K562 (cell line): Measurements from ENCODE around the gene LRRC61. TPM values are rescaled to one million over a fixed set of nuclear protein-coding genes. Genes with fewer than 3 reads are reported as not detected.

Experiments used
- ATAC-seq: fragments of 200-7000 bp; cut with Tn5 transposase; 3 replicates; pipeline ENCODE4 v1.9.1; 2020; ENCODE audit warnings: moderate library complexity
- BruUV-seq: library from RNA; stranded (reverse); fragments of 400-500 nt; replicated peaks from 2 replicates; lab custom pipeline; 2021; lab: Mats Ljungman, UMichigan
- CTCF ChIA-PET: fragments of 300-600 bp; formaldehyde crosslinking; extraction: SDS; loops from one replicate; lab custom pipeline; 2021; ENCODE audit warnings: low intra/inter-chr PET ratio; lab: Yijun Ruan, JAX
- POLR2A ChIA-PET: fragments of 300-600, 350-650 bp; sonication (Branson Sonifier 250); formaldehyde crosslinking; extraction: SDS; loops from one replicate; lab custom pipeline; 2021; ENCODE audit warnings: antibody characterized with exemption, inconsistent platforms; lab: Yijun Ruan, JAX
- DNase-seq, 4 experiments: peaks; one replicate each; pipeline versions ENCODE4 v3.0.0 to v3.0.0-alpha.2; 2011 to 2018; ENCODE audit warnings: low spot score in 3 of 4, mixed read lengths in 3 of 4; ENCODE audit errors: extremely low read depth in 1 of 4
- FAIRE-seq: peaks from 2 replicates; lab custom pipeline; 2011; peaks lifted over from hg19 to GRCh38; lab: Jason Lieb, UNC
- H2AFZ ChIP-seq: 2 replicates; pipeline ENCODE4 v1.6.0; 2011; ENCODE audit warnings: low read depth, low read length, control low read depth, inconsistent platforms
- H3K27ac ChIP-seq: fragments of 200-600 bp; 3 replicates; pipeline ENCODE4 v1.8.0; 2011; ENCODE audit warnings: low read depth, mild to moderate bottlenecking, control low read depth, inconsistent platforms, low read length, moderate library complexity, mixed read lengths; ENCODE audit errors: extremely low read depth
- H3K27me3 ChIP-seq, 2 experiments: fragments of 300-600 bp in 1 of 2; 2 replicates in 1 of 2; 3 replicates in 1 of 2; pipeline versions ENCODE4 v1.6.0 to v1.8.0; 2011; ENCODE audit warnings: inconsistent platforms in 2 of 2, low read length in 2 of 2, mild to moderate bottlenecking in 1 of 2, mixed read lengths in 1 of 2, moderate library complexity in 1 of 2; ENCODE audit not compliant: control insufficient read depth in 2 of 2, insufficient read depth in 2 of 2
- H3K36me3 ChIP-seq: fragments of 300-600 bp; 3 replicates; pipeline ENCODE4 v1.8.0; 2011; ENCODE audit warnings: mild to moderate bottlenecking, low read length, inconsistent platforms; ENCODE audit not compliant: control insufficient read depth, insufficient read depth
- H3K4me1 ChIP-seq, 2 experiments: fragments of 200-600 bp in 1 of 2; replicated peaks in 1 of 2; 2 replicates in 1 of 2; 3 replicates in 1 of 2; pipeline versions ENCODE4 v1.5.1 to v1.8.0; 2011; ENCODE audit warnings: inconsistent platforms in 2 of 2, low read length in 2 of 2, mild to moderate bottlenecking in 1 of 2, mixed read lengths in 1 of 2, moderate library complexity in 1 of 2; ENCODE audit not compliant: control insufficient read depth in 2 of 2, insufficient read depth in 2 of 2
- H3K4me2 ChIP-seq: 2 replicates; pipeline ENCODE4 v1.6.1; 2011; ENCODE audit warnings: low read length, control low read depth, inconsistent platforms, mixed read lengths; ENCODE audit not compliant: insufficient read depth
- H3K4me3 ChIP-seq: fragments of 200-600 bp; sonication (generic), shearing (Covaris generic); 2 replicates; pipeline ENCODE4 v1.5.1; 2016; ENCODE audit warnings: control low read depth, inconsistent platforms
- H3K79me2 ChIP-seq: fragments of 200-600 bp; 3 replicates; pipeline ENCODE4 v1.8.0; 2011; ENCODE audit warnings: low read length, inconsistent platforms; ENCODE audit not compliant: control insufficient read depth, insufficient read depth
- H3K9ac ChIP-seq, 2 experiments: 2 replicates each; pipeline versions ENCODE4 v1.6.0 to v1.6.1; 2011; ENCODE audit warnings: low read depth in 2 of 2, low read length in 2 of 2, control low read depth in 1 of 2, inconsistent platforms in 1 of 2, mild to moderate bottlenecking in 1 of 2, mixed read lengths in 1 of 2; ENCODE audit not compliant: insufficient read depth in 1 of 2
- H3K9me1 ChIP-seq: one replicate; pipeline ENCODE4 v1.6.0; 2011; ENCODE audit warnings: inconsistent platforms, mild to moderate bottlenecking, low read length, moderate library complexity; ENCODE audit not compliant: control insufficient read depth, insufficient read depth
- H3K9me3 ChIP-seq: replicated peaks from 2 replicates; pipeline ENCODE4 v1.5.1; 2011; ENCODE audit warnings: low read depth, low read length, inconsistent platforms; ENCODE audit not compliant: control insufficient read depth, insufficient read depth
- H4K20me1 ChIP-seq: replicated peaks from 2 replicates; pipeline ENCODE4 v1.6.1; 2011; ENCODE audit warnings: low read length, inconsistent platforms, mixed read lengths; ENCODE audit not compliant: control insufficient read depth, insufficient read depth
- CBX2 ChIP-seq: fragments of 200-600 bp; sonication (generic); IDR thresholded peaks from one replicate; pipeline ENCODE4 v1.6.1; 2012; ENCODE audit warnings: mild to moderate bottlenecking, low read length, inconsistent platforms; ENCODE audit not compliant: insufficient read depth, poor library complexity, severe bottlenecking
- ESRRA ChIP-seq: fragments of 450-650 bp; IDR thresholded peaks from 2 replicates; pipeline ENCODE4 v1.6.1; 2014; ENCODE audit warnings: low read depth, mild to moderate bottlenecking, moderate library complexity, borderline replicate concordance
- HBP1 ChIP-seq: fragments of 450-650 bp; formaldehyde crosslinking; IDR thresholded peaks from 2 replicates; pipeline ENCODE4 v1.4.0; 2022; ENCODE audit warnings: missing genetic modification characterization
- OTX1 ChIP-seq: fragments of 450-650 bp; formaldehyde crosslinking; IDR thresholded peaks from 2 replicates; pipeline ENCODE4 v1.4.0; 2022; ENCODE audit warnings: mild to moderate bottlenecking
- POLR3G ChIP-seq: IDR thresholded peaks from 2 replicates; pipeline ENCODE4 v1.6.1; 2011; ENCODE audit not compliant: insufficient read length, insufficient replicate concordance; ENCODE audit errors: extremely low read depth
- RAD21 ChIP-seq, 2 experiments: fragments of 250-450 bp in 1 of 2; fragments of 450-650 bp in 1 of 2; sonication (Bioruptor Pico) in 1 of 2; formaldehyde crosslinking in 1 of 2; IDR thresholded peaks in 1 of 2; conservative IDR thresholded peaks in 1 of 2; 2 replicates each; pipeline versions ENCODE4 v1.4.0 to v1.8.0; 2020 to 2022; ENCODE audit warnings: mild to moderate bottlenecking in 2 of 2, moderate library complexity in 1 of 2
- SOX6 ChIP-seq: fragments of 450-650 bp; IDR thresholded peaks from 2 replicates; pipeline ENCODE4 v1.6.1; 2014; ENCODE audit warnings: mild to moderate bottlenecking
- SREBF2 ChIP-seq: sonication (generic); formaldehyde crosslinking; IDR thresholded peaks from 2 replicates; pipeline ENCODE4 v1.4.0; 2020; ENCODE audit warnings: mild to moderate bottlenecking, missing genetic modification reagents
- TFE3 ChIP-seq: fragments of 450-650 bp; formaldehyde crosslinking; IDR thresholded peaks from 2 replicates; pipeline ENCODE4 v1.4.0; 2020; ENCODE audit warnings: mild to moderate bottlenecking, mixed read lengths
- TRIM28 ChIP-seq: fragments of 450-650 bp; IDR thresholded peaks from 2 replicates; pipeline ENCODE4 v1.6.1; 2017
- ZNF124 ChIP-seq: sonication (generic); formaldehyde crosslinking; IDR thresholded peaks from 2 replicates; pipeline ENCODE4 v1.8.1; 2022; ENCODE audit warnings: missing genetic modification reagents
- ZNF175 ChIP-seq: fragments of 200-800 bp; sonication (Bioruptor generic); IDR thresholded peaks from 2 replicates; pipeline ENCODE4 v1.6.1; 2016; ENCODE audit warnings: low read depth, mild to moderate bottlenecking, missing genetic modification characterization, missing compliant biosample characterization
- ZNF212 ChIP-seq: fragments of 450-650 bp; formaldehyde crosslinking; IDR thresholded peaks from 2 replicates; pipeline ENCODE4 v1.4.0; 2020; ENCODE audit warnings: mild to moderate bottlenecking
- ZNF583 ChIP-seq: fragments of 250-450 bp; sonication (Bioruptor Pico); IDR thresholded peaks from 2 replicates; pipeline ENCODE4 v1.4.0; 2020
- WGBS: fragments of 100-300 bp; shearing (Covaris generic); methylation state at CpG from one replicate; pipeline ENCODE4 v1.1.6; 2016; ENCODE audit warnings: low coverage, mixed read lengths; ENCODE audit not compliant: insufficient coverage; ENCODE audit errors: missing lambda C conversion rate; 5-methylcytosine and 5-hydroxymethylcytosine counted together
- in situ Hi-C: fragments of 300-500 bp; cut with MboI; formaldehyde crosslinking; loops from 4 replicates; pipeline ENCODE4 v1.15.0; 2018; ENCODE audit warnings: inconsistent platforms, mixed read lengths
- intact Hi-C: fragments of 100-400 bp; cut with micrococcal nuclease; formaldehyde crosslinking; loops from 2 replicates; pipeline ENCODE4 v1.14.2; 2022
- polyA plus RNA-seq, 8 experiments: library from polyadenylated mRNA; depleted of rRNA in 4 of 8; stranded (reverse) in 5 of 8; unstranded in 3 of 8; fragments of >200 nt; fragmentation: Nextera tagmentation in 2 of 8; fragmentation: Illumina TruSeq in 1 of 8; extraction: Ambion mirVana in 2 of 8; extraction: Trizol in 1 of 8; gene quantifications; 2 replicates each; pipeline versions ENCODE4 v1.2.1 to v1.2.3, GENCODE V29; 2011 to 2014; ENCODE audit warnings: inconsistent platforms in 1 of 8, missing spikeins in 1 of 8
- total RNA-seq, 7 experiments: library from RNA; depleted of rRNA in 6 of 7; stranded (reverse); fragments of >200 nt in 6 of 7; fragmentation: Illumina TruSeq in 2 of 7; extraction: Trizol in 2 of 7; gene quantifications; 2 replicates each; pipeline versions ENCODE4 v1.2.1 to v1.2.3, GENCODE V29; 2011 to 2021; ENCODE audit warnings: low replicate concordance in 1 of 7
- TF ChIP-seq, protein P1 (sequence below): fragments of 250-450 bp; sonication (Bioruptor Pico); IDR thresholded peaks from 2 replicates; pipeline ENCODE4 v1.4.0; 2020; ENCODE audit warnings: mild to moderate bottlenecking, moderate library complexity, borderline replicate concordance

Gene LRRC61
- total and polyA plus RNA-seq, 9 of the 15 experiments (the other 6 are each of a cell fraction or from before 2014, with no cell fraction given): 1.3 to 55.2 (median 35.2) TPM

DNA sequence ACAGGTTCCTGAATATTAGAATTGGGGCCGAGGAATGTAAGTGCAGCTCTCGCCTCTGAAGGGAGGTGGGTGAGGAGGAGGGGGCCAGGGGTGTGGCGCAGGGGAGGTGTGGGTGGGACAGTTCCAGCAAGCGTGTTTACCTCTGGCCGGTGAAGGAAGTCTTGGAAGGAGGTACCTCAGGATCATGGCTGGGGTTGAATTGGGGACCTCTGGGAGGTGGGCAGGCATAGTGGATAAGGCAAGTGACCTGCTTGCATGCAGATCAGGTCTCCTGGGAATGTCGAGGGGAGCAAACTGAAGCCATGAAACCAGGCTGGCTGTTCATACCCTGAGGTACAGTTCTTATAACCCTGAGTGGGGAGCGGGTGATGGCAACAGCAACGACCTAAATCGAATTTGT lies 57.9 kb downstream of the LRRC61 start (continued):
- TF ChIP-seq HBP1: no peak
- no peak for TF ChIP-seq RAD21 (CRISPR knock-in tag; conservative IDR thresholded peaks at IDR 0.05 in 1 of 2, IDR thresholded peaks at IDR 0.05 in 1 of 2)
- no peak for TF ChIP-seq SOX6
- TF ChIP-seq SREBF2 (CRISPR knock-in tag): no peak
- no peak for TF ChIP-seq OTX1 (CRISPR knock-in tag)
- TF ChIP-seq TFE3 (CRISPR knock-in tag): no peak
- TF ChIP-seq ZNF583: no peak
- TF ChIP-seq CBX2: no peak

- TF ChIP-seq ZNF124 (0 out of 2 replicates have a peak, but pooled peaks have one; percentile 39), ZNF175 (CRISPR knock-in tag) (no peak), TRIM28 (no peak), POLR3G (no peak), ESRRA (no peak), ZNF212 (CRISPR knock-in tag) (no peak)
- TF ChIP-seq, protein P1, sequence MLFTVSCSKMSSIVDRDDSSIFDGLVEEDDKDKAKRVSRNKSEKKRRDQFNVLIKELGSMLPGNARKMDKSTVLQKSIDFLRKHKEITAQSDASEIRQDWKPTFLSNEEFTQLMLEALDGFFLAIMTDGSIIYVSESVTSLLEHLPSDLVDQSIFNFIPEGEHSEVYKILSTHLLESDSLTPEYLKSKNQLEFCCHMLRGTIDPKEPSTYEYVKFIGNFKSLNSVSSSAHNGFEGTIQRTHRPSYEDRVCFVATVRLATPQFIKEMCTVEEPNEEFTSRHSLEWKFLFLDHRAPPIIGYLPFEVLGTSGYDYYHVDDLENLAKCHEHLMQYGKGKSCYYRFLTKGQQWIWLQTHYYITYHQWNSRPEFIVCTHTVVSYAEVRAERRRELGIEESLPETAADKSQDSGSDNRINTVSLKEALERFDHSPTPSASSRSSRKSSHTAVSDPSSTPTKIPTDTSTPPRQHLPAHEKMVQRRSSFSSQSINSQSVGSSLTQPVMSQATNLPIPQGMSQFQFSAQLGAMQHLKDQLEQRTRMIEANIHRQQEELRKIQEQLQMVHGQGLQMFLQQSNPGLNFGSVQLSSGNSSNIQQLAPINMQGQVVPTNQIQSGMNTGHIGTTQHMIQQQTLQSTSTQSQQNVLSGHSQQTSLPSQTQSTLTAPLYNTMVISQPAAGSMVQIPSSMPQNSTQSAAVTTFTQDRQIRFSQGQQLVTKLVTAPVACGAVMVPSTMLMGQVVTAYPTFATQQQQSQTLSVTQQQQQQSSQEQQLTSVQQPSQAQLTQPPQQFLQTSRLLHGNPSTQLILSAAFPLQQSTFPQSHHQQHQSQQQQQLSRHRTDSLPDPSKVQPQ (CRISPR knock-in tag): no peak
These were observed 58.6 kb downstream of the LRRC61 start for GRCh38 chr7:150381785-150382122.

More at GRCh38 chr7:150381785-150382122, 58.6 kb downstream of the LRRC61 start:
- peaks cover 58% of the 10 kb centered on the region for H3K79me2 ChIP-seq
- DNase-seq (no peak), FAIRE-seq (no peak), ATAC-seq (no peak)
- intact Hi-C loops: no loop called here
- no TSS peak for BruUV-seq
- no peaks in the 10 kb centered on the region for H3K9me3 ChIP-seq
- H3K27me3 ChIP-seq: no peaks in the 10 kb centered on the region
- H3K4me3 ChIP-seq: no peak overlapping the region
- H3K9ac ChIP-seq: peak overlapping the region in 1 of 2 experiments; percentile 80; a peak in 2 of 4 replicates
- H3K27ac ChIP-seq: no peak overlapping the region
- POLR2A ChIA-PET: no interaction called here
- CTCF ChIA-PET: no interaction called here
- no peak overlapping the region for H3K4me2 ChIP-seq
- 100% methylated on average over 1 of the region's 1 CpG for WGBS
- H4K20me1 ChIP-seq: peaks cover 32% of the 10 kb centered on the region
- H2AFZ ChIP-seq: no peak overlapping the region
- H3K4me1 ChIP-seq: peaks cover 16 to 53% of the 10 kb centered on the region in 2 experiments
- peaks cover 14% of the 10 kb centered on the region; the same call in 1 of the 3 replicates for H3K36me3 ChIP-seq
- in situ Hi-C loops: no loop called here
- peaks cover 10% of the 10 kb centered on the region for H3K9me1 ChIP-seq
